NCI-H2171 treated with DMSO at 0.1 percent for 48 hours (cell line): ENCODE data around the gene ABHD6.
"Not testable (repeated sequence)": the region's sequence is repeated elsewhere in the genome, so short reads cannot be mapped to it uniquely, and the experiment has no call there.

Experiments
- DNase-seq: peaks from one replicate; lab custom pipeline; 2025; lab: John Stamatoyannopoulos, UW

The ABHD6 gene

GRCh38 chr3:58274027-58274614 lies 36.5 kb downstream of the ABHD6 start:
- no peak for DNase-seq

- DNase-seq: no peak
These were observed 43.5 kb downstream of the ABHD6 start for GRCh38 chr3:58281069-58281468.

GRCh38 chr3:58285334-58285733 lies 47.7 kb downstream of the ABHD6 start:
- DNase-seq: no peak

GRCh38 chr3:58287354-58287753 lies 49.8 kb downstream of the ABHD6 start:
- no peak for DNase-seq

- no peak for DNase-seq
These were observed 50.6 kb downstream of the ABHD6 start for GRCh38 chr3:58288011-58288728.

- DNase-seq: not testable (repeated sequence)
These were observed 51.5 kb downstream of the ABHD6 start for GRCh38 chr3:58288964-58289613.

GRCh38 chr3:58290446-58290845 lies 52.9 kb downstream of the ABHD6 start:
- DNase-seq: not testable (repeated sequence)

GRCh38 chr3:58291671-58292338 lies 54.2 kb downstream of the ABHD6 start:
- DNase-seq: no peak

GRCh38 chr3:58292866-58293265 lies 55.3 kb downstream of the ABHD6 start:
- DNase-seq: no peak

- DNase-seq: no peak
These were observed 55.9 kb downstream of the ABHD6 start for GRCh38 chr3:58293516-58293915.

- DNase-seq: no peak
These were observed 58.7 kb downstream of the ABHD6 start for GRCh38 chr3:58296269-58296668.

- DNase-seq: no peak
These were observed 59.3 kb downstream of the ABHD6 start for GRCh38 chr3:58296843-58297242.

GRCh38 chr3:58298190-58298589 lies 60.6 kb downstream of the ABHD6 start:
- DNase-seq: no peak

- no peak for DNase-seq
These were observed 61.5 kb downstream of the ABHD6 start for GRCh38 chr3:58299075-58299474.

GRCh38 chr3:58299839-58300516 lies 62.4 kb downstream of the ABHD6 start:
- DNase-seq: peak; percentile 16

GRCh38 chr3:58305882-58306711 lies 68.5 kb downstream of the ABHD6 start, which contains the start of the genes HTD2 and RPP14:
Gene HTD2, plus strand, starts transcription at chr3:58306520. Its CDS starts 11,094 bp downstream, at chr3:58317614.
Gene RPP14, plus strand, starts transcription at chr3:58306245. Its CDS starts 4,085 bp downstream, at chr3:58310330.
- DNase-seq: peak; percentile 81

GRCh38 chr3:58307639-58308215 lies 70.1 kb downstream of the ABHD6 start:
- DNase-seq: peak; percentile 29

GRCh38 chr3:58308728-58309127 lies 71.1 kb downstream of the ABHD6 start:
- DNase-seq: no peak

- no peak for DNase-seq
These were observed 80.2 kb downstream of the ABHD6 start for GRCh38 chr3:58317811-58318210.

- DNase-seq: no peak
These were observed 84.2 kb downstream of the ABHD6 start for GRCh38 chr3:58321791-58322190.

GRCh38 chr3:58322793-58323192 lies 85.2 kb downstream of the ABHD6 start:
- no peak for DNase-seq
